ENCODE results near the gene PROZ. TPM values are rescaled to one million over a fixed set of nuclear protein-coding genes. Genes with fewer than 3 reads are reported as not detected.
A peak's percentile ranks its signal among the peaks of the same experiment; 100 is the strongest.
"Not testable (repeated sequence)": the region's sequence is repeated elsewhere in the genome, so short reads cannot be mapped to it uniquely, and the experiment has no call there.

PROZ gene
- total and polyA plus RNA-seq, 9 of the 15 experiments (the other 6 are each of a cell fraction or from before 2014, with no cell fraction given): not detected

- Histone ChIP-seq H3K79me2 (ENCODE audit: control insufficient read depth, insufficient read depth, low read length) (no peaks in the 10 kb centered on the region), H3K9me1 (ENCODE audit: control insufficient read depth, insufficient read depth, low read length) (no peaks in the 10 kb centered on the region), H4K20me1 (replicated peaks; ENCODE audit: control insufficient read depth, insufficient read depth, low read length) (no peaks in the 10 kb centered on the region), H3K9ac (ENCODE audit: insufficient read depth in 1 of 2, low read depth in 2 of 2, low read length in 2 of 2) (peak overlapping the region in 1 of 2 experiments; percentile 17; a peak in 1 of 4 replicates), H3K4me3 (no peak overlapping the region), H3K9me3 (replicated peaks; ENCODE audit: control insufficient read depth, insufficient read depth, low read depth, low read length) (no peaks in the 10 kb centered on the region), H3K27me3 (ENCODE audit: control insufficient read depth in 2 of 2, insufficient read depth in 2 of 2, low read length in 2 of 2) (no peaks in the 10 kb centered on the region), H3K36me3 (ENCODE audit: control insufficient read depth, insufficient read depth, low read length) (no peaks in the 10 kb centered on the region), H3K27ac (ENCODE audit: extremely low read depth, low read depth, low read length) (no peak overlapping the region), H3K4me1 (replicated peaks in 1 of 2; ENCODE audit: control insufficient read depth in 2 of 2, insufficient read depth in 2 of 2, low read length in 2 of 2) (peaks cover 3 to 20% of the 10 kb centered on the region in 2 experiments; a peak in 3 of 5 replicates), H2AFZ (ENCODE audit: low read depth, low read length) (no peak overlapping the region), H3K4me2 (ENCODE audit: insufficient read depth, low read length) (no peak overlapping the region)
- ChIA-PET CTCF (ENCODE audit: low intra/inter-chr PET ratio) (no interaction called here), POLR2A (interaction anchor here (1.1 kb wide), 1 partner anchor 25 kb away, joined by 3 read pairs; no protein-coding TSS in a partner anchor)
- BruUV-seq (replicated peaks): no TSS peak
- no peak for TF ChIP-seq HDAC1 (IDR thresholded peaks at IDR 0.05)
- TF ChIP-seq KLF16 (IDR thresholded peaks at IDR 0.05): no peak
- TF ChIP-seq POLR2G (IDR thresholded peaks at IDR 0.05; ENCODE audit: low read depth, low read length): 0 out of 2 replicates have a peak, but pooled peaks have one; percentile 22
- ATAC-seq: no peak
- WGBS (ENCODE audit: insufficient coverage, low coverage, missing lambda C conversion rate): 74% methylated on average over 7 of the region's 16 CpGs
- DNase-seq (ENCODE audit: extremely low read depth in 1 of 4, low spot score in 3 of 4): no peak
- no peak for FAIRE-seq
- intact Hi-C loops (cut with micrococcal nuclease): no loop called here
- in situ Hi-C loops (cut with MboI): no loop called here
These were observed 3.0 kb downstream of the PROZ start for GRCh38 chr13:113161433-113161832.

GRCh38 chr13:113161975-113162374 is 3.5 kb downstream of the PROZ start:
- intact Hi-C loops (cut with micrococcal nuclease); H3K9ac ChIP-seq (ENCODE audit: insufficient read depth in 1 of 2, low read depth in 2 of 2, low read length in 2 of 2); in situ Hi-C loops (cut with MboI); H3K4me3 ChIP-seq; DNase-seq (ENCODE audit: extremely low read depth in 1 of 4, low spot score in 3 of 4); H3K36me3 ChIP-seq (ENCODE audit: control insufficient read depth, insufficient read depth, low read length); CTCF ChIA-PET (ENCODE audit: low intra/inter-chr PET ratio); H4K20me1 ChIP-seq (replicated peaks; ENCODE audit: control insufficient read depth, insufficient read depth, low read length); H3K79me2 ChIP-seq (ENCODE audit: control insufficient read depth, insufficient read depth, low read length); FAIRE-seq; H3K27ac ChIP-seq (ENCODE audit: extremely low read depth, low read depth, low read length); H3K9me3 ChIP-seq (replicated peaks; ENCODE audit: control insufficient read depth, insufficient read depth, low read depth, low read length); H2AFZ ChIP-seq (ENCODE audit: low read depth, low read length); H3K9me1 ChIP-seq (ENCODE audit: control insufficient read depth, insufficient read depth, low read length); ATAC-seq; H3K27me3 ChIP-seq (ENCODE audit: control insufficient read depth in 2 of 2, insufficient read depth in 2 of 2, low read length in 2 of 2); BruUV-seq (replicated peaks); H3K4me2 ChIP-seq (ENCODE audit: insufficient read depth, low read length); POLR2A ChIA-PET: not testable (repeated sequence)
- peaks cover 3 to 20% of the 10 kb centered on the region in 2 experiments; a peak in 3 of 5 replicates for H3K4me1 ChIP-seq (replicated peaks in 1 of 2; ENCODE audit: control insufficient read depth in 2 of 2, insufficient read depth in 2 of 2, low read length in 2 of 2)
- no CpG with 5 or more reads among the region's 13 CpGs for WGBS (ENCODE audit: insufficient coverage, low coverage, missing lambda C conversion rate)

Data from K562 (cell line).